GM19043 (cell line): ENCODE measurements around the gene RIPOR1.
"Not testable (repeated sequence)": the region's sequence is repeated elsewhere in the genome, so short reads cannot be mapped to it uniquely, and the experiment has no call there.

ENCODE experiments used
- ATAC-seq: cut with Tn5 transposase; IDR thresholded peaks from one replicate; pipeline ENCODE4 v1.9.1; 2021; ENCODE audit warnings: low read depth; ENCODE audit not compliant: unreplicated experiment

The RIPOR1 gene, protein sequence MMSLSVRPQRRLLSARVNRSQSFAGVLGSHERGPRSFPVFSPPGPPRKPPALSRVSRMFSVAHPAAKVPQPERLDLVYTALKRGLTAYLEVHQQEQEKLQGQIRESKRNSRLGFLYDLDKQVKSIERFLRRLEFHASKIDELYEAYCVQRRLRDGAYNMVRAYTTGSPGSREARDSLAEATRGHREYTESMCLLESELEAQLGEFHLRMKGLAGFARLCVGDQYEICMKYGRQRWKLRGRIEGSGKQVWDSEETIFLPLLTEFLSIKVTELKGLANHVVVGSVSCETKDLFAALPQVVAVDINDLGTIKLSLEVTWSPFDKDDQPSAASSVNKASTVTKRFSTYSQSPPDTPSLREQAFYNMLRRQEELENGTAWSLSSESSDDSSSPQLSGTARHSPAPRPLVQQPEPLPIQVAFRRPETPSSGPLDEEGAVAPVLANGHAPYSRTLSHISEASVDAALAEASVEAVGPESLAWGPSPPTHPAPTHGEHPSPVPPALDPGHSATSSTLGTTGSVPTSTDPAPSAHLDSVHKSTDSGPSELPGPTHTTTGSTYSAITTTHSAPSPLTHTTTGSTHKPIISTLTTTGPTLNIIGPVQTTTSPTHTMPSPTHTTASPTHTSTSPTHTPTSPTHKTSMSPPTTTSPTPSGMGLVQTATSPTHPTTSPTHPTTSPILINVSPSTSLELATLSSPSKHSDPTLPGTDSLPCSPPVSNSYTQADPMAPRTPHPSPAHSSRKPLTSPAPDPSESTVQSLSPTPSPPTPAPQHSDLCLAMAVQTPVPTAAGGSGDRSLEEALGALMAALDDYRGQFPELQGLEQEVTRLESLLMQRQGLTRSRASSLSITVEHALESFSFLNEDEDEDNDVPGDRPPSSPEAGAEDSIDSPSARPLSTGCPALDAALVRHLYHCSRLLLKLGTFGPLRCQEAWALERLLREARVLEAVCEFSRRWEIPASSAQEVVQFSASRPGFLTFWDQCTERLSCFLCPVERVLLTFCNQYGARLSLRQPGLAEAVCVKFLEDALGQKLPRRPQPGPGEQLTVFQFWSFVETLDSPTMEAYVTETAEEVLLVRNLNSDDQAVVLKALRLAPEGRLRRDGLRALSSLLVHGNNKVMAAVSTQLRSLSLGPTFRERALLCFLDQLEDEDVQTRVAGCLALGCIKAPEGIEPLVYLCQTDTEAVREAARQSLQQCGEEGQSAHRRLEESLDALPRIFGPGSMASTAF

DNA sequence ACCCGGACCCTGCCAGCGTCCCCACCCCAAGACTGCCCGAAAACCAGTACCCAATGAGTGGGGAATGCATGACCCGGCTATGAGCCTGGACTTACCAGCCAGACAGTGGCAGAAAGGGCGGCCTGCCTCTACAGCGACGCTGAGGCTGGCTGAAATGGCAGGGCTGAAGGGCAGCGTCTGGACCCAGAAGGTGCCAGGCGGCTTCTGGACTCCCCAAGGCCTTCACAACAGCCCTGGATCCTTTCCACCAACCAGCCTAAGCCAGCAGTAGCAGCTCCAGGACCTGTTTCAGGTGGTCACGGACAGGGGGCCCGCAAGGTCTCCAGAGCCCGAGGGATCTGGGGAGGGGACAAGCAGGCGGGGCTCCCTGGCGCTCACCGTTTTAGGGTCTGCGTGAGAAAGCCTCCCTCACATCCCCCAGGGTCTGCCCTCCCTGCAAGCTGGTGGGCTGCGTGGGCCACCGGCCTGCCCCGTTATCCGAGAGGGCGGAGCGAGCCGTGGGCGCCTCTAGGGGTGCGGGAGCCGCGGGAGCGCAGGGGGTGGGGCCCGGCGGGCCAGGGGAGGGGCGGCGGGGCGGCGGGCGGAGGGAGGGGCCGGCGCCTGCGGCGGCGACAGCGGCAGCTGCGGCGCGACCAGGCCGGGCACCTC, at the start of gene RIPOR1:
Gene RIPOR1 (plus strand): TSS at position 608 of the 648 bp plus-strand sequence. CDS start 9,618 bp downstream, outside the sequence.
- no peak for ATAC-seq

DNA sequence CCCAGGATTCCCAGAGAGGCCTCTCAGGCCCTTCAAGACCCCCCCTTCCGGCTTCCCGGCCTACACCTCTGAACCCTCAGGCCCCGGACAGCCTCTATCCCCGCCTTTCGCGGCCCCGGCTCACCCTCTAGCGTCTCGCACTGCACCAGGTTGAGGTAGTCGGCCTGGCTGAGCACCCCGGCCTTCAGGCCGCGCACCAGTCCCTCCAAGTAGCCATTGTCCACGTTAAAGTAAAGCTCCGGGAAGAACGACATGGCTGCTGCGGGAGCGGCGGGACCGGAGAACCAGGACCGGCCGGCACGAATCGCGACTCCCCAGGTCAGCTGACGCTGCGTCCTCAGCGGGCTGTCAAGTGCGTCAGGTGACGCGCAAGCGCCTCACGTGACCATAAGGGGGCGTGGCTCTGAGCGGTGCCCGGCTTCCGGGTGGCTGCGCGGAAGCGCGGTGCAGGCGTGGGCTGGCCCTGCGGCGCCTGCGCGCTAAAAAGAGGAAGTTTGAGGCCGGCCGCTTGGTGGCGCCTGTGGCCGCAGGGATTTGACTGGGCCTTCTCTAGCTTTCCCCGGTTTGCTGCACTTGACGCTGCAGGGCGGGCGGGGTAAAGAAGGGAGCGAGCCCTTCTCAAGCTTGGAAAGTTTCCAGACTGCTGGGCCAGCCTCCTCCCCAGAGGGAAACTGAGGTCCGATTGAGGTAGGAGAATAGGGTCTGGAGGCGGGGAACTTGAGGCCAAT, 47.6 kb upstream of the RIPOR1 start, which contains the start of gene ATP6V0D1:
Gene ATP6V0D1 (minus strand): TSS at position 325 of the 728 bp plus-strand sequence. CDS start 71 bp downstream, at position 254.
- peak; percentile 92 for ATAC-seq

DNA sequence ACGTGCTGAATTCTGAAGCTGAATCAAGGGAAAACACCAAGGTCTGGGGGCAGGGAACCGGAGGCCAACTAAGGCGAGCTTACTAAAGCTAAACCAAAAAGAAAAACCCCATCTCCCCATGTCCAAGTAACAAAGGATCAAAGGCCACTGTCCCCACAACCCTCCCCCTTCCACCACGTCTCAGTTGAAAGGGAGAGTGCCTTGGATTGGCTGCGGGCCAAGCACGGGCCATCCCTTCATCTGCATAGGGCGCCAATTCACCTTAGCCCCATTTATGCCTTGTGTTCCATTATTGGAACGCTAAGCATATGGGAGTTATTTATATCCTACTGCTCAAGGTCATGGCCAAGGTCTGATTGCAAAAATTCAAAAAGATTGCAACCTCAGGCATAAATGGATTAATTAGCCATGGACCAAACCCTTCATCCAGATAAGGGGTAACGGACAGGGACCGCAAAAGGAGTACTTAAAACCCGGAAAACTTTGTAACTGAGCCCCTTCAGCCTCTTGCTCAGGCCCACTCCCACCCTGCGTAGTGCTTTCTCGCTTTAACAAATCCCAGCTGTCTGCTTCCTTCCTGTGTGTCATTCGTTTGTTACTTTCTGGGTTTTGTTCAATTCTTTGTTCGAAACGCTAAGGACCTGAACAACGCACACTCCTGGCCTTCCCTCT, 46.9 kb upstream of the RIPOR1 start:
- ATAC-seq: no peak

DNA sequence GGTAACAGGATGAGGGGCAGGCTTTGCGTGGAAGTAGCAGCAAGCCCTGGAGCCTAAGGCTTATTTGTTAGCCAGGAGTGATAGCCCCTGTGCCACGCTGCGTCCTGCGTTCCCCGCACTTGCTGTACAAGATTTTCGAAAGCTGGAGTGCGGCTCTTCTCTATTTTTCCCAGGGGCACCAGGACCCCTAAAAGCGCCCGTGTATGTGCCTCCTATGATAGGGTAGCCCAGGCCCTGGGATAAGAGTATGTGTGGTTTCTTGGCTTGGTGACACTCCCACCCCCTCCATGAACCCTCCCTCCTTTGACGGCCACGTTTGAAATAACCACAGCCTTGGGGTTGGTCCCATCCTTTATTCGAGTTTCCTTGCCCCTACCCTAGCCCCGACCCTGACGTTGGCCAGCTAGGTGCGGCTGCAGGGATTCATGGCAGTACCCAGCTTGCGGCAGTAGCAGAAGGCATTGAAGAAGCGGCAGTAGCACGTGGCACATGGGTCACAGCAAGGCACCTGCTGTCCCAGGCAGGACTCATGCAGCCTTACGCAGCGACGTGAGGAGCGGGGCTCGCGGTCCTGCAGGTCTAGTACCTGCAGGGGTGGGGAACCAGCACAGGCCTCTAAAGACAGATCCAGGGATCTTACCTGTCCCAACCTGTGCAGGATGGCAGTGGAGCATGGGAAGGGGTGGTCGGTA, 46.2 kb upstream of the RIPOR1 start:
- no peak for ATAC-seq

DNA sequence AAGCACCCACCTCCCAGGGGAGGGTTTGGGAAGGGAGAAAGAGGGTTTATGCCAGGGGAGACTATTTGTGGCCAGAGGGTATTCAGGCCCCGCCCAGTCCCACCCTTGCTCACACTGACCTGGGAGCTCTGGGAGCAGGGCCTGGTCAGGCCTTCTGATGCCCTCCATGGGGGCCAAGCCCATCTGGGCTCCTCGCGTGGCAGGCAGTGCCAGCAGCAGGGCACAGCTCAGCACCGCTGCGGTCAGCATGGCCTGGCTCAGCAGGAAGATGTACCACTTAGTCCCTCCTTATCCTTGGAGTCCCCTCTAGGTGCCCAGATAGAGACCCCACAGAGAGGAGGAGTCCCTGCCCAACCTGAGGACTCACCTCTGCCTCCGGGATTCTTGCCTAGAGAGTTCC, 45.5 kb upstream of the RIPOR1 start, which contains the start of gene AGRP:
Gene AGRP (minus strand): TSS at position 398 of the 400 bp plus-strand sequence. CDS start 149 bp downstream, at position 249.
- no peak for ATAC-seq

DNA sequence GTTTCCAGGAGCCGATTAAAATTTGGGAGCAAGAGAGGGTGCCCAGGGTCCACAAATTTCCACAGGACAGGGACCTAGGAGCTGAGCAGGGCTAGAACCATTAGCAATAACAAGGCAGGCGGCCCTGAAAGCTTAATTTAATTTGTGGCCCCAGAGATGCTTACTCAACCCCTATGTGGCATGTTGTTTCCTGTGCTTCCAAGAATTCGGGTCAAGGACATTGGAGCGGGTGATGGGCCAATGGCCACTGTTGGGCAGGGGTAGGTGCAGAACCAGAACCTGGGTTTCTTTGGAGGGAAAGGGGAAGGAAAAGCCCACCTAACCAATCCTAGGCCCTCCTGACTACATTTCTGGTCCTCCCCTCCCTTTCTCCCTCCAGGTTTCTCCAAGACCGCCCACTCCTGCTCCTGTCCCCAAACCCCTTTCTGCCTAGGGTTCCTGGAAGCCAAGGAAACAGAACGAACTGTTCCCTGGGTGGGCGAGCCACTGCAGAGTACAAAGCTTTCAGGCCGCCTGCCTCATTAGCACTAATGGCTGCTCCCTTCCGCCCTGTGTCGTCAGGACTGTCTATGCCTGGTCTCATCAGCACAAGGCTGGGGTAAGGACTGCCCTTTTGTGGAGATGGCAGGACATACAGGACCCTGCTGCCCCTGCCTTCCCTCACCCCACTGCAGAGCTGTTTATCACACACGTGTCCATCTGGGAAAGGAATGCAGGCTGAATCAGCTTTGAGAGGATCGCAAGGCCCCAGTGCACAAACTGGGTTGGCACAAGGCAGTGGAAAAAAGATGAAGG, 44.7 kb upstream of the RIPOR1 start:
- ATAC-seq: no peak

DNA sequence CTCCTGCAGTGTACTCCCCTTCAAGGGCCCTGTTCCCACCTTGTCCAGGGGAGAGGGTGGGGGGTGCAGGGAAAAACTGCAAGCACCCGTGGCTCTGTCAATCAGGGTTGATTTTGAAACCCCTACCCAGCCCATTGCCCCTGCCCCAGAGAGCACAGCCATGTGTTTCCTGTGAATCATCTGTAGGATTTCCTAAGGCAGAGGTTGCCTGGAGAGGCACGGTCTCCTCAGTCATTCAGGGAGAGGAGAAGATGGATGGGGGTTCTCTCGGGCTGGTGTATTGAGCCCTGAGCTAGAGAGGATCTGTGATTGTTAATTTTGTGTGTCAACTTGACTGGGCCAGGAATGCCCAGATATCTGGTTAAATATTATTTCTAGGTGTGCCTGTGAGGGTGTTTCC, 41.8 kb upstream of the RIPOR1 start:
- ATAC-seq: no peak

DNA sequence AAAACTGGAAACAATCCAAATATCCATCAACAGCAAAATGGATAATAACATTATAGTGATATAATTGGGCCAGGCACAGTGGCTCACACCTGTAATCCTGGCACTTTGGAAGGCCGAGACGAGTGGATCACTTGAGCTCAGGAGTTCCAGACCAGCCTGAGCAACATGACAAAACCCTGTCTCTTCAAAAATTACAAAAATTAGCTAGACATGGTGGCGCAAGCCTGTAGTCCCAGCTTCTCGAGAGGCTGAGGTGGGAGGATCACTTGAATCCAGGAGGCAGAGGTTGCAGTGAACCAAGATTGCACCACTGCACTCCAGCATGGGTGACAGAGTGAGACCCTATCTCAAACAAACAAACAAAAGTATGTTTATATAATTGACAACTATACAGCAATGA, 41.1 kb upstream of the RIPOR1 start:
- ATAC-seq: not testable (repeated sequence)

DNA sequence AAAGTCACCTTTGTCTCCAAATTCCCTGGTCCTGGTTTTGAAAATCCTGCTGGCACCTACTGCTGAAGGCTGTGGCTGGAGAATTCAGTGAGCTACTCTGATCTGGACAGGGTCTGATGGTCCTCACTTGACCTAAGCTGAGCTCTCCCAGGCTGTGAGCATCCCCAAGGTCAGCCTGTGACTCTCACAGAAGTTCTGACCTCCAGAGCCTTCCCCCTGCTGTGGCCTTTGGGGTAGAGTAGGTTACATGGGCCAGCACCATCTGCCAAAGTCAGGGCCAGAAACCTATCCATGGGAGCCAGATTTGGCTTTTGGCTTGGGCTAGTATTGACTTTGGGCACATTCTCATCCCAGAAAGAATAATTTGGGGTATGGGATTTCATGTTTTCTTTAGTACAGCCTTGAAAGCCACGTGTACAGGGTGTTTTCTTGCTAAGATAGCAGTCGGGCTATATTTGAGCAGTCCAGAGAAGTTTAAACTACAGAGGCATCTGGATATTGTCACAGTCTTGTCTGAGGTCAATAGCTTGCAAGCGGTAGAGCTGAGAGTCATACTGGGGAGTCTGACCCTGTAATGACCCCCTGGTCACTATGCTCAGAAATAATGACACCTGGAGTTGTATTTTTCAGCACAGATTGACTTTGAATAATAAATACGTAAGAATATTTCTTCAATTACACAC, 39.1 kb upstream of the RIPOR1 start:
- no peak for ATAC-seq

DNA sequence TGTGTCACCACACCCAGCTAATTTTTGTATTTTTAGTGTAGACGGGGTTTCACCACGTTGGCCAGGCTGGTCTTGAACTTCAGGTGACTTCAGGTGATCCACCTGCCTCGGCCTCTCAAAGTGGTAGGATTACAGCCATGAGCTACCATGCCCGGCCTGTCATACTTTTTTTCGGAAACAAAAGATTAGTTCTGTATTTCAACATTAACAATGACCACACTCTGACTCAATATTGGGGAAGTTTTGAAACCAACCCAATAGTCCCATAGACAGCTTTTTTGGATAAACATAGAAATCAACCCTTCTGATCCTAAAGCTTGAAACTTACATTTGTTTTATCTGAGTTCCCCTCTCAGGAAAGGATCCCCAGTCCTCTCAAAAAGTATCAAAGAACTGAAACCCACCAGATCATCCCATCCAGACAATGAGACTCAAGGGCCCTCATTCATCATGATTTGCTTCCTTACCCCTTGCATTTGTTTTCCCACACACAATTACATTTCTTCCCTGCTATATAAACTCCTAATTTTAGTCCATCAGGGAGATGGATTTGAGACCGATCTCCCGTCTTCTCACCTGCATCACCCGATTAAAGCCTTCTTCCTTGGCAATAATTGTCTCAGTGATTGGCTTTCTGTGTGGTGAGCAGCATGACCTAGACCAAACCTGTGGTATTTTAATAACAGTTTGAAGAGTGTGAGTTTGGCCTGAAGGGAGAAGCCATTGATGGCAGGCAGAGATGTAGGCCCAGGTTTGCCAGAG, 38.1 kb upstream of the RIPOR1 start:
- no peak for ATAC-seq

DNA sequence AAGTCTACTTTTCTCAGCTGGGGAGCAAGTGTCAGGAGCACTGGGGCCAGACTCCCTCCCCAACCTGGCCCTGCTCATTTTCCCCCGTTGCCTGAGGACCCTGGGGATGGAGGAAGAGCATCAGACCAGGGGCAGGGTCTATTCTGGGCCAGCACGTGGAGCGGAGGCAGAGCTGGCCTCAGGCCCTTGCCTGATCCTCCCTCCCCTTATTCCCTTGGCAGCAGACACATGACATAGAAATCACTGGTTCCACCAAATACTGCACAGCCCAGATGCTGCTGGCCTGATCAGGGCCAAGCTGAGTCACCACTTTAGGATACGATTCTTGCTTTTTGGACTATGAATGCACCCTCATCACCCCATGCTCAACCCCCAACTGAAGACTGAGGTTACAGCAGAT, 29.5 kb upstream of the RIPOR1 start:
- no peak for ATAC-seq

DNA sequence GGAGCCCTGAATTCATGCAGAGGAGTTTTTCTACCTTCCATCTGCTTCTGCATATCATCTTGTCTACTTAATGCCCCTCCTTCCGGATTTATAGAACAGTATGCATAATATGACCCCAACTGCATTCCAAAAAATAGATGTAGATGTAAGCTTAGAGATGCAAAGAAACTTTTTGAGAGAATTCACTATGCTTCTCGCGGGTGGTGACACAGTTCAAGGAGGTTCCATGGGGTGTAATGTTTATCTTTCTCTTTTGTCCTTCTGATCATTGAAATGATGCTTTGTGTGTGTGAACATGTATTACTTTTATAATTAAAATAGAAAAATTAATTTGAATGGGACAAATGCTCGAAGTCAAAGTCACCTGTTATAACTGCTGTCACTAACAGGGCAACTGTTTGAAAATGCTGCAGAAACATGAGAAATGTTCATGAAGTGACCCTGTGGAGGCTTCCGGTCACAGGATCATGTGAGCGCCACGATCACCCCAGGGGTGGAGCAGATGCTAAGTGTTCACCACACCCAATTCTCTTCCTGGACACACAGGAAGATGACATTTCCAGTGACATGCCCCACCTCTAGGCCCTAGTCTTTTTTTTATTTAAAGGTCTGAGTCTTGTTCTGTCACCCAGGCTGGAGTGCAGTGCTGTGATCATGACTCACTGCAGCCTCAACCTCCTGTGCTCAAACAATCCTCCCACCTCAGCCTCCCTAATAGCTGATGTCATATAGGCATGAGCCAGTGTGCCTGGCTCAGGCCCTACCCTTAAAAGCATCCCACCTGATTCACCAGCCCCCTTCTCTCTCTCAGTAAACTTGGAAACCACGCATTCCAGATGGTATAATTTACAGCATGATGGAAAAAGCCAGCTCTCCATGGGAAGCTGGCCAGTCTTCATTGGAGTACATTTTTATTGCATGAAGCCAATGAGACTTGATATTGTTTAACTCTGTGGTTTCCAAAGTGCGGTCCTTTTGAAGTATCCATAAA, 24.3 kb upstream of the RIPOR1 start:
- ATAC-seq: no peak

DNA sequence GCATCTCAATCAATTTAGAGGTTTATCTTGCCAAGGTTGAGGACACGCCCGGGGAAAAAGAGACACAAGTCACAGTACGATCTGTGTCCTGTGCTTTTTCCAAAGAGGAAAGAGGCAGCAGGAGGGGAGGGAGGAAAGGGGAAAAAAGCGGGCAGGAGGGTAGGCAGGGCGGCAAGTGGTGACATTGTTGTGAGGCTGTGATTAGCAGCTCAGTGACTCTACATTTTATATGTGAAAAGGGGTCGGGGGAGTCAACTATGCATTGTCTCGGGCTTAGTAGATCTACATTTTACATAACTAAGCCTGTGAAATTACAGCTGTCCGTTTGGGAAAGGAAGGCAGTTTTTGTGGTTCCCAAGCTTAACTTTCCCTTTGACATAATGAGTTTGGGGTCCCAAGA, 22.2 kb upstream of the RIPOR1 start:
- no peak for ATAC-seq

DNA sequence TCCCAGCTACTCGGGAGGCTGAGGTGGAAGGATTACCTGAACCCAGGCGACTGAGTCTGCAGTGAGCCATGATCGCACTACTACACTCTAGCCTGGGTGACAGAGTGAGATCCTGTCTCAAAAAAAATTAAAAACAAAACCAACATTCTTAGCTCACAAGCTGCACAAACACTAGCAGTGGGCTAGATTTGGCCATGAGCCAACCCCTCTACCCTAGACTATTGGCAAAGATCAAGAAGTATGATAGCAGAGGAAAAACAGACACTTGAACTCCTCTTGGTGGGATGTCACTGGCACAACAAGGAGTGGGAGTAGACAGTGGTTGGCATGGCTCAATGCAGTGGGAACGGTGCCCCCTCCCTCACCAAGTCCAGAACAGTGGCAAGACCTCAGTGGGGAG, 19.6 kb upstream of the RIPOR1 start:
- ATAC-seq: no peak

DNA sequence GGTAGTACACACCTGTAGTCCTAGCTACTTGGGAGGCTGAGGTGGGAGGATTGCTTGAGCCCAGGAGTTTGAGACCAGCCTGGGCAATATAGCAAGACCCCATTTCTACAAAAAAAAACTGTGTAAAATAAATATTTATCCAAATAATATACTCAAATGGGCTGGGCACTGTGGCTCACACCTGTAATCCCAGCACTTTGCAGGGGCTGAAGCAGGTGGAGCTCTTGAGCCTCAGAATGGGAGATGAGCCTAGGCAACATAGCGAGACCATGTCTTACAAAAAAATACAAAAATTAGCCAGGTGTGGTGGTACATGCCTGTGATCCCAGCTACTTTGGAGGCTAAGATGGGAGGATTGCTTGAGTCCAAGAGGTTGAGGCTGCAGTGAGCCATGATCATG, 14.7 kb upstream of the RIPOR1 start:
- not testable (repeated sequence) for ATAC-seq
